Measurements from ENCODE around the gene ADAM12.

The ADAM12 gene

GRCh38 chr10:126251778-126252407 lies 136.4 kb downstream of the ADAM12 start:
- DNase-seq = no peak

GRCh38 chr10:126250527-126251310 lies 137.6 kb downstream of the ADAM12 start:
- Histone ChIP-seq H3K4me3 (ENCODE audit: low read depth in 1 of 2, low read length in 2 of 2) (no peak overlapping the region), H3K9ac (ENCODE audit: low read depth, low read length) (no peak overlapping the region), H3K4me2 (ENCODE audit: insufficient read depth, low read length) (no peak overlapping the region), H3K79me2 (ENCODE audit: insufficient read depth, low read length) (no peaks in the 10 kb centered on the region), H4K20me1 (ENCODE audit: insufficient read depth, low read length) (no peaks in the 10 kb centered on the region), H3K36me3 (ENCODE audit: insufficient read depth, low read length) (no peaks in the 10 kb centered on the region), H3K27me3 (ENCODE audit: insufficient read depth, low read length, poor library complexity) (no peaks in the 10 kb centered on the region), H3K27ac (ENCODE audit: low read length) (no peak overlapping the region), H3K4me1 (ENCODE audit: insufficient read depth, low read length) (no peaks in the 10 kb centered on the region), H3K9me3 (ENCODE audit: insufficient read depth, low read length, severe bottlenecking) (peaks cover 4% of the 10 kb centered on the region), H2AFZ (ENCODE audit: low read depth, low read length) (no peak overlapping the region)
- no peak for TF ChIP-seq CTCF (IDR thresholded peaks at IDR 0.05; ENCODE audit: borderline replicate concordance, extremely low read depth, low read length, poor library complexity, severe bottlenecking)
- TF ChIP-seq EZH2 (IDR thresholded peaks at IDR 0.05; ENCODE audit: borderline replicate concordance, low read depth, low read length, severe bottlenecking) = no peak
- ATAC-seq (ENCODE audit: insufficient read depth, low read depth) = no peak
- no peak for DNase-seq

More at GRCh38 chr10:126251778-126252407, 136.4 kb downstream of the ADAM12 start:
- H3K27ac ChIP-seq (ENCODE audit: low read length) = no peak overlapping the region
- ATAC-seq (ENCODE audit: insufficient read depth, low read depth) = no peak
- H3K4me2 ChIP-seq (ENCODE audit: insufficient read depth, low read length) = no peak overlapping the region
- H3K27me3 ChIP-seq (ENCODE audit: insufficient read depth, low read length, poor library complexity) = no peaks in the 10 kb centered on the region
- no peaks in the 10 kb centered on the region for H3K4me1 ChIP-seq (ENCODE audit: insufficient read depth, low read length)
- H3K9ac ChIP-seq (ENCODE audit: low read depth, low read length) = no peak overlapping the region
- H3K36me3 ChIP-seq (ENCODE audit: insufficient read depth, low read length) = no peaks in the 10 kb centered on the region
- H3K79me2 ChIP-seq (ENCODE audit: insufficient read depth, low read length) = no peaks in the 10 kb centered on the region
- no peak overlapping the region for H3K4me3 ChIP-seq (ENCODE audit: low read depth in 1 of 2, low read length in 2 of 2)
- no peak overlapping the region for H2AFZ ChIP-seq (ENCODE audit: low read depth, low read length)
- no peaks in the 10 kb centered on the region for H4K20me1 ChIP-seq (ENCODE audit: insufficient read depth, low read length)
- TF ChIP-seq EZH2 (IDR thresholded peaks at IDR 0.05; ENCODE audit: borderline replicate concordance, low read depth, low read length, severe bottlenecking) (no peak), CTCF (IDR thresholded peaks at IDR 0.05; ENCODE audit: borderline replicate concordance, extremely low read depth, low read length, poor library complexity, severe bottlenecking) (no peak)
- peaks cover 4% of the 10 kb centered on the region for H3K9me3 ChIP-seq (ENCODE audit: insufficient read depth, low read length, severe bottlenecking)

GRCh38 chr10:126250045-126250444 lies 138.2 kb downstream of the ADAM12 start:
- no peak for ATAC-seq (ENCODE audit: insufficient read depth, low read depth)
- Histone ChIP-seq H3K9me3 (ENCODE audit: insufficient read depth, low read length, severe bottlenecking) (peaks cover 4% of the 10 kb centered on the region), H3K27ac (ENCODE audit: low read length) (no peak overlapping the region), H3K4me3 (ENCODE audit: low read depth in 1 of 2, low read length in 2 of 2) (no peak overlapping the region), H3K4me2 (ENCODE audit: insufficient read depth, low read length) (no peak overlapping the region), H3K36me3 (ENCODE audit: insufficient read depth, low read length) (no peaks in the 10 kb centered on the region), H3K9ac (ENCODE audit: low read depth, low read length) (no peak overlapping the region), H3K27me3 (ENCODE audit: insufficient read depth, low read length, poor library complexity) (no peaks in the 10 kb centered on the region), H3K79me2 (ENCODE audit: insufficient read depth, low read length) (no peaks in the 10 kb centered on the region), H2AFZ (ENCODE audit: low read depth, low read length) (no peak overlapping the region), H3K4me1 (ENCODE audit: insufficient read depth, low read length) (no peaks in the 10 kb centered on the region), H4K20me1 (ENCODE audit: insufficient read depth, low read length) (no peaks in the 10 kb centered on the region)
- TF ChIP-seq EZH2 (IDR thresholded peaks at IDR 0.05; ENCODE audit: borderline replicate concordance, low read depth, low read length, severe bottlenecking) (no peak), CTCF (IDR thresholded peaks at IDR 0.05; ENCODE audit: borderline replicate concordance, extremely low read depth, low read length, poor library complexity, severe bottlenecking) (no peak)
- no peak for DNase-seq
